NCI-H446 treated with DMSO at 0.1 percent for 48 hours (cell line): ENCODE data around the gene FKBP15.
"Not testable (repeated sequence)": the region's sequence is repeated elsewhere in the genome, so short reads cannot be mapped to it uniquely, and the experiment has no call there.

Source experiments
- DNase-seq: peaks from one replicate; lab custom pipeline; 2025; lab: John Stamatoyannopoulos, UW

FKBP15 gene

DNA sequence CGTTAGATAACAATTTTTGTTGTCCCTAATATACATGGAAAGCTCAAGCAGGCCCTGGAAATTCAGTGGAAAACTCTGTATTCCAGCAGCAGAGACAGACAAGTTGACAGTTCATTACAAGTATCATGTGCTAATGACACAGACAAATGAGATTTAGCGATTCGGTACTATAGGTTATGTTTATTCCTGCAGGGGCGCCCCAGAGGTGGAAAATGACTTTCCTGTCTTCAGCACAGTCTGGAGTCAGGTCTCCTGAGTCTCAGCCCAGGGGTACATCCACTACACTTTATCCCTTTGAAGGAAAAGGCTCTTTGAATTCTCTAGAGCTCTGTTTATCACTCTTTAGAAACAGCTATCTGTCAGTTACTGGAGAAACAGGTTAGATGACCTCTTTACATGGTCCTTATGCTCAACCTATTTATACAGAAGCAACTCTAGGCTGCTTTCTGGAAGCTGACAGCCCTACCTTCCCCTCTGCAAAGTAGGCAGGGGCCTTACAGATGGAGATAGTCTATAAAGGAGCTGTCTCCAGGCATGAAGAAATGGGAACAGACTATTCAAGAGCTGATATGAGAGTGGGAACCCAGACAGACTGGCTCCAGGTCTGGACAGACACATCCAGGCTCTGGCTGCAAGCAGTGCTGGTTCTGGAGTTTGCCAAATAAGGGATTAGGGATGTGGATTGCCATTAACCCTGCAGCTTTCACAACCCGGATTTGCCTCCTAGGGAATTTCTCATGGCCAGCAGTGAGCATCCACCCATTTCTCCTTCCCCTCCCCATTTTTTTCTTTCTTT, 77.4 kb downstream of the FKBP15 start:
- no peak for DNase-seq

DNA sequence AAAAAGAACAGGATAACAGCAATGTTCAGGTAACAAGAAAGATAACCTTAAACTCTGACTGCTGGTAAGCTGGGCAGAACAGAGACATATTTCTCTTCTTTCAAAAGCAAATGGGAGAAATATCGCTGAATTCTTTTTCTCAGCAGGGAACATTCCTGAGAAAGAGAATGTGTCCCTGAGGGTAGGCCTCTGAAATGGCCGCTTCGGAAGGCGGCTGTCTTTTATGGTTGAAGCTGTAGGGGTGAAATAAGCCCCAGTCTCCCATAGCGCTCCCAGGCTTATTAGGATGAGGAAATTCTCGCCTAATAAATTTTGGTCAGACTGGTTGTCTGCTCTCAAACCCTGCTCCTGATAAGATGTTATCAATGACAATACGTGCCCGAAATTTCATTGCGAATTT, 80.2 kb downstream of the FKBP15 start:
- not testable (repeated sequence) for DNase-seq

DNA sequence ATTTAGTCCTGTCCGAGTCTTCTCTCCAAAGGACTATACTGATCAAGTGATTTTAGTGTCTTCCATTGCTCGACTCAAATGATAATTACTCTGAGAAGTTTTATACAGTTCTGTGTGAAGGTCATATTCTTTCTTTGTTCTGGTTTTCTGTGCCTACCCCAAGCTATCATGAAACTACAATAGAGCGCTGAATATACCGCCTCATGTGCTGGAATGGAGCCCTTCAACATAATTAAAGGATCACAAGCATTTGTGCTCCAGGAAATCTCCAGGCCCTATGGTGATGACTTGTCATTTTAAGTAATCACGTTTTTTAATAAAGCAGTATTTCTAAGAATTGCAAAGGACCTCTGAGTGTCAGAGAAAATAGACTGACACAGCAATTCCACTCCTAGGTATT, 81.1 kb downstream of the FKBP15 start:
- DNase-seq = no peak

DNA sequence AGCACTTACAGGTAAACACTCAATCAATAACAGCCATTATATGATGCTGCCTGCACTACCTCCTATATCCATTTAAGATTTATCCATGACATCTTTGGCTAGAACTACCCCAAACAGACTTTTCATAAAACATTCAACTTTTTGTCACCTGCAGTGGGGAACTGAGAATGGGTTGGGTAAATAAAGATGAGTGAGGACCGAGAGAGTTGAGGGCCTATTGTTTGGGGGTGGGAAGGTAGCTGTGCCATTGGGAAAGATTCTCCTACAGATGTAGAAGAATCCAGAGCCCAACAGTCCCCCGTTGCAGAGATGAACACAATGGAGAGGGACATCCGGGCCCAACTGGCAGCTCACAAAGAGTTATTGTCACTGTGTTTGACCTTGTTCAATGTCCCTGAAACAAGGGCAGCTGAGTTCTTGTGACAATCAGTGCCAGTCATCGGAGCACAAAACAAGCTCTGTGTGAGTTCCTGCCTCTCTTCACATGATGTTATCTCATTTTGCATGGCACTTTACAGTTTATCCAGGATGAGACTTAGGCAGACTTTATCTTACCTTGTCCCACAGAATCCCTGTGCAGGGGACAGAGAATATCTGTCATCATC, 81.8 kb downstream of the FKBP15 start:
- DNase-seq = no peak

DNA sequence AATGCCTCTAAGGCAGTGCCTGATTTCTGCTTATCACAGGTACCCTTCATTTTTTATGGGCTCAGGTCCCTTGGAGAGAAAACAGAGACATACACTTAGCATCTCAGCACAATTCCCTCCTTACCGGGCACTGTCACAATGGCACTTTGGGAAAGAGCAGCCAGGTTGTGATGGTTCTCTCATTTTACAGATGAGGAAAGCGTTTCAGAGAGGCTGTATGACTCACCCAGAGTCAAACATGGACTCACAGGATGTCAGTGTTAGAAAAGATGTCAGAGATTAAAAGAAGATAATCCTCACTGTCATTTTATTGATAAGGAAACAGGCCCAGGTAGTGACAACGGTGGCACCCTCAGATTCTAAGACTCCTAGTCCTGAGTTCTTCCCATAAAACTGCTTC, 82.3 kb downstream of the FKBP15 start:
- DNase-seq = no peak

DNA sequence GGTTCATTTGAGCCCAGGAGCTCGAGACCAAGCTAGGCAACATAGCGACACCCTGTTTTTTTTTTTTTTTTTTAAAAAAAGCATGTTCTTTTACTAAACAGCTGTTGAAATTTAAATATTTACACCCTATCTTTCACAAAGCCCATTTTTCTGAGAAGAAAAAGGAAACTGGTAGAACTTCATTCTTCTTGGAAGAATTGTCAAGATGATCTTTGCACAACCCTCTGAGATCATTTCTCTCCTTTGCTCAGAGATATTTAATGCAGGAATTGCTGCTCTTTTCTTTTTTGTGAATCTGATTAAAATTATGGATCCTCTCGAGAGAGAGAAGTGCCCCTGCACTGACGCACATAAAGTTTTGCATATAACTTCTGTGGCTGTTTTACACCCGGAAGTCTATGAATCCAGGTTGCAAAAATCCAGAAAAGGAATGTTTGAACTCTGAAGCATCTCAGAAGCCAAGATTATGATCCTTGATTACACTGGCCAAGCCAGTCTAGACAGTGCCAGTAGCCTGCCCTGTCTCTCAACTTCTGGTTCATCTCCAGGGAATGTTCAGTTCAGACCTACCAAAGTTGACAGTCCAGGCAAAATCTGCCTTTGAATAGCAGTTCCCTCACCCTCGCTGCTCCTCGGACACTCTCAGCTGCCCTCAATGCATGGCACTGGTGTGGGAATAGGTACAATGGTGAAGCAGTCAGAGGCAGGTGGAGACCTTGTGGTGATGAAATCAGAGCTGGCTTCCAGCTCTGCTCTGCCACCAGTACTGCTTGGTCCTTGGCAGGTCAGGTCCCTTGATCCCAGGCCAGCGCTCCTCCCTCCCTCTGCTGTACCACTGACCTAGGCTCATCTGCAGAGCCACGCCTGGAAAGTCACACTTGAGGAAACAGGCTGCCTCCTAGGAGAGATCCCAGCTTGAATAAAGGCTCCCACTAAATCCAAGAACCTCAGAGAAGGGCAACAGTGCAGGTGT, 83.6 kb downstream of the FKBP15 start:
- DNase-seq = no peak

DNA sequence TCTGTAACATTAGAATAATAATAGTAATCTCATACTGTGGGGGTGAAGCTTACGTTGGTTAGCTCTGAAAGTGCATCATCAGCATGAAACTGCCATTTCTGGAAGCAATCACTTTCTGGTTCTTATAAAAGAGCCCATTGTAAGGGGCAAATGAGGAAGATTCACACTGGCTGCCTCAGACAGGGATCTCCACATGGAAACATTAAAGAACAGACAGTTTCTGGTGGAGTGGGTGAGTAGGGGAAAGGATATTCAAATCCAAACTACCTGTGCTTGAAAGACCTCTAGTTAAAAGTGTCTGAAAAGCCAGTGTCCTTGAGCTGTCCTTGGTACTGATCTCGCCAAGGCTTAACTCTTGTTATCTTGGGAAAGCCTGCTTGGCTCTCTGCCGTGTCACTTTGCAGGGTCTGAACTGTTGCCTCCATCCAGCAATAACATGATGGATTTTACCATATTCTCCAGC, 89.4 kb downstream of the FKBP15 start:
- DNase-seq = no peak

DNA sequence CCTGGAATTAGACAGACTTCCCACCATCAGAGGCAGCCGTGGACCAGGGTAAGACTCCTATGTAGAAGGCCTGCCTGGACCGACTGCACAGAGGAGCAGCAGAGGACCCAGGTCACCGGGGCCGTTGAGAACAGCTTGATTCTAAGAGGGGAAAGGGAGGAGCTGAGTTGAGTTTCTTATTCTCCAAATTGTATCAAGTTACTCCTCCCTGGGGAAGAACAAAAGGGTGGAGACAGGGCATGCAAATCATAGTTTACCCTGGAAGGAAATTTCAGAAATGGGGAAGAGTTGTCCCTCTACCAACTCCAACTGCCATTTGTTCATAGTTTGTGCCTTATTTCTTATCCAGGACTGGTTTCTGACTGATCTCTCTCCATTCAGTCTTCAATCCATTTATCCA, 91.2 kb downstream of the FKBP15 start:
- DNase-seq = no peak

DNA sequence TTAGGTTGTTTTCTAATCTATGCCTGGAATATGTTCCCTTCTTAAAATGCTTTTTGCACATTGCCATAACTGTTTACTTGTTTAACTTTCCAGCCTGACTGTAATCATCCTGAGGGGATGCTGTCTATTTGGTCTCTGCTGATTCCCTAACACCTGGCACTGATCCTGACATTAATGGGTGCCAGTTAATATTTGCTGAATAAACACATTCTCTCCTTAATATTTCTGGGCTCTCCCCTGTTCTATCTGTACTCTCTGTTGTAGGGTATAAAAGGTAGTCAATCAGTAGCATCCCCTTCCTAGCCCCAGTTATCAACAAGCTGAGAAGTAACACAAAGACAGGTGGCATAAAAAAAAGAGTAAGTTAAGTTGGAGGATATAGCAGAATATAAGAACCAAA, 91.6 kb downstream of the FKBP15 start:
- DNase-seq = no peak

DNA sequence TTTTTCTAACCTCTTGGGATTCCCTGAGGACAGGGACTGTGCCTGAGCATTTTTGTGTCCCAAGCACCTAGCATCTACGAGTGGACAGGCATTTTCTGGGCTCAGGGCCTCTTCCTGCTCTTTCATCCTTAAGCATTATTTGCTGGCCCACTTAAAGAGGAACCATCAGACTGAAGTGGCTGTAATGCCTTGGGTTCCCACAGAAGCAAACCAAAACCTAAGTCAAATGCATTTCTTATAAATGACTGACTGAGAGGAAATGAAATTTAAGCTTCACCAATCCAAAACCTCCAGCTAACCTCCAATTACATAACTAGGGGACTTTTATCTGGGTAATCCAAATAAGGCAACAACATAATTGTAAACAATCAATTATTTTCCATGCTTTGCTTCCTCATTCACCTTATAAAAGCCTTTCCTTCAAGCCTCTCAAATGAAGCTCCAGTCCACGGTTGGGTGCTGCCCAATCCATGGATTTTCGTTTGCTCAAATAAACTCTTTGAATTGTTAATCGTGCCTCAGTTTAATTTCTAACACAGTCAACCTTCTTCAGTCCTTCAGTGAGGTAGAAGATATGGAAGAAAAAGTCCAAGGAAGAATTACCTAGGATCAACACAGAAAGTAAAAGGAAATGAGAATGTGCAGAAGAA, 95.6 kb downstream of the FKBP15 start:
- DNase-seq = no peak

DNA sequence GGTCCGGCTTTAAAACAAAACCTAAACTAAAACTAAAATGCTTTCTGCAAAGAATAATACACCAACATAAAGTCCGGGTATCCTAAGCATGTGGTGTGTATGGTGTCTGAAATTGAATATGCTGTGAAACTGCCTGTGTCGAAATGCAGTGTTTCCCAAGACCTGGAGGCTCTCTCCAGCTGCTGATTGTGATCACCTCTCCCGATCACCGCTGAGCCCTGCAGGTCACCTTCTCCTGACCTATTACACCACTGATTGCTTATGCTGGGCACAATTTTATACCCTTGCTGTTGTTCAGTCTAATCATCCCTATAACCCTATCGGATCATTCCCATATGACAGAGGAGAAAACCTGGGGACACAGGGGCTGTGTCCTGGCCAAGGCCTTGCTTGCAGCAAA, 102.2 kb downstream of the FKBP15 start:
- DNase-seq = not testable (repeated sequence)
